Lung (tissue), 16 donors: ENCODE data around the gene CBARP. TPM values are rescaled to one million over a fixed set of nuclear protein-coding genes. Genes with fewer than 3 reads are reported as not detected.
A peak's percentile ranks its signal among the peaks of the same experiment; 100 is the strongest.

ENCODE experiments used
- ATAC-seq: fragments of 200-7000 bp; cut with Tn5 transposase; one replicate; pipeline ENCODE4 v1.9.1; 2020; ENCODE audit warnings: moderate number of reproducible peaks; ENCODE audit not compliant: insufficient read depth, low FRiP score
- DNase-seq, 3 donors: peaks; one replicate each; pipeline ENCODE4 v3.0.0-alpha.2; 2013 to 2017
- H3K27ac ChIP-seq, 2 donors: one replicate each; pipeline ENCODE4 v1.5.1; 2013; ENCODE audit warnings: mild to moderate bottlenecking in 2 of 2, moderate library complexity in 2 of 2, control low read depth in 1 of 2, inconsistent platforms in 1 of 2, low read depth in 1 of 2, low read length in 1 of 2
- H3K27me3 ChIP-seq, 3 donors: one replicate each; pipeline ENCODE4 v1.5.1; 2013; ENCODE audit warnings: low read length in 2 of 3; ENCODE audit not compliant: control insufficient read depth in 3 of 3, insufficient read depth in 3 of 3
- H3K36me3 ChIP-seq, 4 donors: one replicate each; pipeline ENCODE4 v1.5.1; 2013; ENCODE audit warnings: low read length in 4 of 4, mild to moderate bottlenecking in 1 of 4, moderate library complexity in 1 of 4; ENCODE audit not compliant: control insufficient read depth in 4 of 4, insufficient read depth in 4 of 4
- H3K4me1 ChIP-seq, 5 donors: one replicate each; pipeline ENCODE4 v1.5.1; 2013; ENCODE audit warnings: low read length in 5 of 5, mild to moderate bottlenecking in 2 of 5, moderate library complexity in 1 of 5; ENCODE audit not compliant: control insufficient read depth in 5 of 5, insufficient read depth in 5 of 5
- H3K4me3 ChIP-seq: one replicate; pipeline ENCODE4 v1.5.1; 2013; ENCODE audit warnings: mild to moderate bottlenecking, control low read depth, moderate library complexity
- H3K9ac ChIP-seq, 2 donors: one replicate each; pipeline ENCODE4 v1.5.1; 2013; ENCODE audit warnings: low read length in 2 of 2, control low read depth in 1 of 2; ENCODE audit not compliant: insufficient read depth in 1 of 2
- H3K9me3 ChIP-seq, 4 donors: one replicate each; pipeline ENCODE4 v1.5.1; 2013; ENCODE audit warnings: low read length in 3 of 4, mild to moderate bottlenecking in 1 of 4, moderate library complexity in 1 of 4; ENCODE audit not compliant: control insufficient read depth in 4 of 4, insufficient read depth in 3 of 4
- WGBS, 2 donors: extraction: QIAGEN DNeasy Blood & Tissue Kit; methylation state at CpG; one replicate each; pipeline ENCODE4 v1.1.7; 2013; 5-methylcytosine and 5-hydroxymethylcytosine counted together
- long read RNA-seq, 5 donors: transcript quantifications; one replicate each; lab custom pipeline, GENCODE V29; 2026
- polyA plus RNA-seq, 2 donors: library from polyadenylated mRNA; stranded (reverse); fragments of 200-250 nt; gene quantifications; one replicate each; pipeline ENCODE4 v1.2.1, GENCODE V29; 2013
- total RNA-seq, 2 donors: library from RNA; depleted of rRNA in 1 of 2; stranded (reverse); fragments of >200 nt in 1 of 2; gene quantifications; one replicate each; pipeline ENCODE4 v1.2.1, GENCODE V29; 2014 to 2021
- TF ChIP-seq, protein P1 (sequence below): IDR thresholded peaks from 2 replicates; pipeline ENCODE4 v1.5.1; 2012; ENCODE audit warnings: mild to moderate bottlenecking; ENCODE audit errors: control extremely low read depth, extremely low read depth
- donor health status: control.
- donor health status: control.
- donor health status: Bipolar disorder and iron deficiency.
- donor health status: healthy.
- donor health status: DM: yes; HTN: yes; CAD: no.

The CBARP gene, protein sequence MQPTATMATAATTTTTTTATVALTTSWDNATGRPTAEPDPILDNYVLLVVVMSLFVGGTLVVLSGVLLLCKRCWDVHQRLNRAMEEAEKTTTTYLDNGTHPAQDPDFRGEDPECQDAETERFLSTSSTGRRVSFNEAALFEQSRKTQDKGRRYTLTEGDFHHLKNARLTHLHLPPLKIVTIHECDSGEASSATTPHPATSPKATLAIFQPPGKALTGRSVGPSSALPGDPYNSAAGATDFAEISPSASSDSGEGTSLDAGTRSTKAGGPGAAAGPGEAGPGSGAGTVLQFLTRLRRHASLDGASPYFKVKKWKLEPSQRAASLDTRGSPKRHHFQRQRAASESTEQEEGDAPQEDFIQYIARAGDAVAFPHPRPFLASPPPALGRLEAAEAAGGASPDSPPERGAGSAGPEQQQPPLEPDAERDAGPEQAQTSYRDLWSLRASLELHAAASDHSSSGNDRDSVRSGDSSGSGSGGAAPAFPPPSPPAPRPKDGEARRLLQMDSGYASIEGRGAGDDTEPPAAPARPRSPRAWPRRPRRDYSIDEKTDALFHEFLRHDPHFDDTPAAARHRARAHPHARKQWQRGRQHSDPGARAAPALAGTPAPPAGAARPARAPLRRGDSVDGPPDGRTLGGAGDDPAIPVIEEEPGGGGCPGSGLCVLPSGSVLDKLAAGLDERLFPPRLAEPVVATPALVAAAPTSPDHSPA
- total RNA-seq (under 1 TPM; 0.23 to 0.83 TPM), polyA plus RNA-seq (under 1 TPM; 0.41 to 0.77 TPM)
- long read RNA-seq, donor 1, partial matches to known transcripts, result 792 of 877 reads
- long read RNA-seq, donor 1, other reads (novel, unspliced or antisense), result 85 of 877 reads
- long read RNA-seq, donor 2, partial matches to known transcripts, result 736 of 846 reads
- long read RNA-seq, donor 2, other reads (novel, unspliced or antisense), result 110 of 846 reads
- long read RNA-seq, donor 3, partial matches to known transcripts, result 208 of 208 reads
- long read RNA-seq, donor 3, other reads (novel, unspliced or antisense), result 0 of 208 reads
- long read RNA-seq, donor 4, partial matches to known transcripts, result 671 of 814 reads
- long read RNA-seq, donor 4, other reads (novel, unspliced or antisense), result 142 of 814 reads
- long read RNA-seq, donor 5, partial matches to known transcripts, result 412 of 418 reads
- long read RNA-seq, donor 5, other reads (novel, unspliced or antisense), result 6 of 418 reads

DNA sequence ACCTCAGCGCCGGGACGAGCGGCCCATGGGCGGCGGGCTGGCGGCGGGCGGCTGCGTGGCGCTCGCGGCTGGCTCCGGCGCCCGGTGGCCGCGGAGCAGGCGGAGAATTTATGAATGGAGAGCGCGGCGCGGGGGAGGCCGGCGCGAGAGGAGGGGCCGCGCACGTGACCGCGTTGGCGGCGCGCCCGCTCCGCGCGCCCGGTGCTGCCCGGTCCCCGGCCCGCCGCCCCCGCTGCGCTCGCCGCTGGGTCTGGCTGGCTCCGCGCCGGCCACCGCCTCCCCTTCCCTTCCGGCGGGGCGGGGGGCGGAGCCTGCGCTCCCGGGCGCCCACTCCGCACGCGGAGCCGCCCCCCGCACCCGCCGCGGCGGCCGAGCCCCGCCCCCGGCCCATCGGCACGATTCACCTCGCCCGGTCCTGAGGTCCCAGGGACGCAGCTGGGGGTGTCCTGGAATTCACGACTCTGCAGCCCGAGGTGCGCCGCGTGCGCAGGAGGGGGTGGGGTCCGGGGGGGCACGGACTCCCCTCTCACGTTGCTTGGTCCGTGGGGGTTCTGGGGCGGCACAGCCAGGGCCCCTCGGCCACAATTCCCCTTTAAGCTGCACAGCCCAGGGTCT is at the start of gene CBARP:
Gene CBARP (minus strand): TSS at position 252 of the 615 bp plus-strand sequence. CDS start 1,905 bp downstream, outside the sequence.
- H3K9ac ChIP-seq, result no peak within 1 kb of the TSS
- H3K4me3 ChIP-seq, result peak within 1 kb of the TSS; percentile 29
- no peaks in the 10 kb centered on the region for H3K36me3 ChIP-seq
- H3K27ac ChIP-seq, result peak within 1 kb of the TSS in 1 of 2 donors; percentile 18
- 1% methylated on average over 44 to 87 of the region's 87 CpGs for WGBS, 2 donors
- H3K4me1 ChIP-seq, result peaks cover 0 to 30% (median 7%) of the 10 kb centered on the region in 5 donors
- ATAC-seq (no peak), DNase-seq (peak in 2 of 3 donors; percentile 29 to 62)
- TF ChIP-seq, protein P1, sequence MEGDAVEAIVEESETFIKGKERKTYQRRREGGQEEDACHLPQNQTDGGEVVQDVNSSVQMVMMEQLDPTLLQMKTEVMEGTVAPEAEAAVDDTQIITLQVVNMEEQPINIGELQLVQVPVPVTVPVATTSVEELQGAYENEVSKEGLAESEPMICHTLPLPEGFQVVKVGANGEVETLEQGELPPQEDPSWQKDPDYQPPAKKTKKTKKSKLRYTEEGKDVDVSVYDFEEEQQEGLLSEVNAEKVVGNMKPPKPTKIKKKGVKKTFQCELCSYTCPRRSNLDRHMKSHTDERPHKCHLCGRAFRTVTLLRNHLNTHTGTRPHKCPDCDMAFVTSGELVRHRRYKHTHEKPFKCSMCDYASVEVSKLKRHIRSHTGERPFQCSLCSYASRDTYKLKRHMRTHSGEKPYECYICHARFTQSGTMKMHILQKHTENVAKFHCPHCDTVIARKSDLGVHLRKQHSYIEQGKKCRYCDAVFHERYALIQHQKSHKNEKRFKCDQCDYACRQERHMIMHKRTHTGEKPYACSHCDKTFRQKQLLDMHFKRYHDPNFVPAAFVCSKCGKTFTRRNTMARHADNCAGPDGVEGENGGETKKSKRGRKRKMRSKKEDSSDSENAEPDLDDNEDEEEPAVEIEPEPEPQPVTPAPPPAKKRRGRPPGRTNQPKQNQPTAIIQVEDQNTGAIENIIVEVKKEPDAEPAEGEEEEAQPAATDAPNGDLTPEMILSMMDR, result no peak
- H3K9me3 ChIP-seq, result no peaks in the 10 kb centered on the region
- H3K27me3 ChIP-seq, result no peaks in the 10 kb centered on the region

DNA sequence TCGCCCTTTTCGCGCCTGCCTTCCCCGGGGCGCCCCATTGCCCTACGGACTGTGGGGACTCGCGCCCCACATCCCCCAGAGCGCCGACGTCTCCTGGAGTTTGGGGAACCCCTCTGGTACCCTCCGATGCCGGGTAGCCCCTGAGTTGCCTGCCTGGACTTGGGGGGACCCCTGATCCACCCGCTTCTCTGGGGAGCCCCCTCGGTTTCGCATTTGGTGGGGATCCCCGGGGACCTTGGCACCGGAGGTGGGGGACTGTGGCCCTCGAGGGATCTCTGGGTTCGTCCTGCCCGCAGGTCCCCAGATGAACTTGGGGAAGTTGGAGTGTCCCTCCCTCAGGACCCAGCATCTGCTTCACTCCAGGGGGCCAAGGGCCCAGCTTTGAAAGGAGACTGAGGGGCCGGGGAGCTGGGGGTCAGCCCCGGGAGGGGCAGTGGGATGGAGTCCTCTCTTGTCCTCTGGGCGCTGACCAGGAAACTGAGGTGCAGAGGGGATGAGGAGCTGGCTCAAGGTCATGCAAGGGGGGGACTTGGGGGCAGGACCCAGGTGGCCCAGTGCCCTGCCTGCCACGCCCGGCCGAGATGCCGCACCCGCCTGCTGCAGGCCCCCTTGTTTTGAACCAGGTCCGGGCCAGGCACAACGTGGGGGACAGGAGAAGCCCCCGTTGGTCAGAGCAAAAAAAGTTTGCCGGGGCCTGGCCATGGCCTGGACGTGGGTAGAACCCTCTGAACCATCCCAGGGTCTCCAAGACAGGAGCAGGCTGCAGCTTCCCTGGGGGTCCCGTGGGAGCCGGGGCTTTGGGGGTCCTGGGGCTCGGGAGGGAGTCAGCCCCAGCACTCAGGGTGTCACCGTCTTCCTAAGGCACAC is 48.9 kb upstream of the CBARP start:
- no peak overlapping the region for H3K4me3 ChIP-seq

More for the DNA sequence above, 48.9 kb upstream of the CBARP start:
- H3K27me3 ChIP-seq, result peaks cover 0 to 25% (median 4%) of the 10 kb centered on the region in 3 donors
- ATAC-seq, result no peak
- TF ChIP-seq, protein P1, result no peak
- H3K9me3 ChIP-seq, result peaks cover 0 to 1% (median 0%) of the 10 kb centered on the region in 4 donors
- H3K4me1 ChIP-seq, result peaks cover 0 to 12% (median 0%) of the 10 kb centered on the region in 5 donors
- H3K9ac ChIP-seq, result no peak overlapping the region
- DNase-seq, result no peak
- H3K36me3 ChIP-seq, result no peaks in the 10 kb centered on the region
- WGBS, 2 donors, result 28 to 42% methylated on average over 33 to 38 of the region's 38 CpGs
- no peak overlapping the region for H3K27ac ChIP-seq
